WTC11 (cell line): Measurements from ENCODE around the gene IFNA2. TPM values are rescaled to one million over a fixed set of nuclear protein-coding genes. Genes with fewer than 3 reads are reported as not detected.

ENCODE experiments used
- ATAC-seq: fragments of 200-7000 bp; cut with Tn5 transposase; 2 replicates; pipeline ENCODE4 v1.10.0; 2021; ENCODE audit warnings: mild to moderate bottlenecking, moderate library complexity
- CTCF ChIA-PET: fragments of 300-600 bp; sonication (Branson Sonifier 250); formaldehyde crosslinking; loops from one replicate; lab custom pipeline; 2021; ENCODE audit warnings: antibody characterized with exemption; lab: Charles Lee
- POLR2A ChIA-PET: fragments of 350-600 bp; sonication (Branson Sonifier 250); formaldehyde crosslinking; loops from one replicate; lab custom pipeline; 2021; ENCODE audit warnings: antibody characterized with exemption; lab: Charles Lee
- DNase-seq: peaks from one replicate; pipeline ENCODE4 v3.0.0; 2021; ENCODE audit warnings: low spot score
- H3K27ac Mint-ChIP-seq: 2 replicates; pipeline ENCODE4 v1.8.0; 2021; ENCODE audit warnings: mixed read lengths
- H3K27me3 Mint-ChIP-seq: 2 replicates; pipeline ENCODE4 v1.8.0; 2021; ENCODE audit warnings: low read depth, mild to moderate bottlenecking, moderate library complexity, mixed read lengths
- H3K36me3 Mint-ChIP-seq: 2 replicates; pipeline ENCODE4 v1.8.0; 2021; ENCODE audit warnings: mixed read lengths
- H3K4me1 Mint-ChIP-seq: 2 replicates; pipeline ENCODE4 v1.8.0; 2022; ENCODE audit warnings: mixed read lengths
- H3K4me3 Mint-ChIP-seq: 2 replicates; pipeline ENCODE4 v1.8.0; 2021; ENCODE audit warnings: mild to moderate bottlenecking, moderate library complexity, mixed read lengths
- H3K9me3 Mint-ChIP-seq: 2 replicates; pipeline ENCODE4 v1.8.0; 2021; ENCODE audit warnings: mixed read lengths
- GTF2I ChIP-seq: fragments of 250-450 bp; sonication (Bioruptor Pico); conservative IDR thresholded peaks from 2 replicates; pipeline ENCODE4 v1.4.0; 2021; ENCODE audit warnings: mild to moderate bottlenecking
- NFE2L1 ChIP-seq: sonication (generic); formaldehyde crosslinking; IDR thresholded peaks from 2 replicates; pipeline ENCODE4 v1.8.1; 2023; ENCODE audit warnings: missing genetic modification reagents
- SMAD4 ChIP-seq: sonication (generic); formaldehyde crosslinking; IDR thresholded peaks from 2 replicates; pipeline ENCODE4 v1.8.0; 2022; ENCODE audit warnings: mild to moderate bottlenecking, missing genetic modification reagents
- ZNF219 ChIP-seq: sonication (generic); formaldehyde crosslinking; IDR thresholded peaks from 2 replicates; pipeline ENCODE4 v1.8.0; 2023; ENCODE audit warnings: missing genetic modification reagents, mild to moderate bottlenecking, borderline replicate concordance
- ZNF416 ChIP-seq: fragments of 250-450 bp; sonication (Bioruptor Pico); IDR thresholded peaks from 2 replicates; pipeline ENCODE4 v1.9.0; 2021; ENCODE audit warnings: mild to moderate bottlenecking, inconsistent platforms
- ZNF671 ChIP-seq: fragments of 250-450 bp; sonication (Bioruptor Pico); IDR thresholded peaks from 2 replicates; pipeline ENCODE4 v1.8.0; 2021; ENCODE audit warnings: mild to moderate bottlenecking
- total RNA-seq: library from RNA; stranded (reverse); gene quantifications from 3 replicates; pipeline ENCODE4 v1.2.3, GENCODE V29; 2021
- TF ChIP-seq, protein P1 (sequence below): sonication (generic); formaldehyde crosslinking; IDR thresholded peaks from 2 replicates; pipeline ENCODE4 v1.8.1; 2022; ENCODE audit warnings: low read depth, mild to moderate bottlenecking, moderate library complexity, missing genetic modification reagents, borderline replicate concordance
- TF ChIP-seq, protein P2 (sequence below): sonication (generic); formaldehyde crosslinking; IDR thresholded peaks from 2 replicates; pipeline ENCODE4 v1.8.1; 2023; ENCODE audit warnings: mild to moderate bottlenecking, missing genetic modification reagents, moderate library complexity
- TF ChIP-seq, protein P3 (sequence below): sonication (generic); formaldehyde crosslinking; IDR thresholded peaks from 2 replicates; pipeline ENCODE4 v1.8.0; 2022; ENCODE audit warnings: mild to moderate bottlenecking, missing genetic modification reagents
- TF ChIP-seq, protein P4 (sequence below): sonication (generic); formaldehyde crosslinking; IDR thresholded peaks from 2 replicates; pipeline ENCODE4 v1.8.0; 2022; ENCODE audit warnings: mild to moderate bottlenecking, missing genetic modification reagents
- TF ChIP-seq, protein P5 (sequence below): fragments of 250-450 bp; sonication (Bioruptor Pico); IDR thresholded peaks from 2 replicates; pipeline ENCODE4 v1.8.0; 2021; ENCODE audit warnings: mild to moderate bottlenecking
- TF ChIP-seq, protein P6 (sequence below): fragments of 250-450 bp; sonication (Bioruptor Pico); IDR thresholded peaks from 2 replicates; pipeline ENCODE4 v1.9.0; 2021; ENCODE audit warnings: mild to moderate bottlenecking
- TF ChIP-seq, protein P7 (sequence below): sonication (generic); formaldehyde crosslinking; conservative IDR thresholded peaks from 2 replicates; pipeline ENCODE4 v1.8.1; 2023; ENCODE audit warnings: mild to moderate bottlenecking, low read depth, missing genetic modification reagents, moderate library complexity
- TF ChIP-seq, protein P8 (sequence below): fragments of 250-450 bp; sonication (Bioruptor Pico); IDR thresholded peaks from 2 replicates; pipeline ENCODE4 v1.9.0; 2021; ENCODE audit warnings: mild to moderate bottlenecking, borderline replicate concordance

Gene IFNA2
- total RNA-seq, 1 experiment from 2014 or later = not detected

DNA sequence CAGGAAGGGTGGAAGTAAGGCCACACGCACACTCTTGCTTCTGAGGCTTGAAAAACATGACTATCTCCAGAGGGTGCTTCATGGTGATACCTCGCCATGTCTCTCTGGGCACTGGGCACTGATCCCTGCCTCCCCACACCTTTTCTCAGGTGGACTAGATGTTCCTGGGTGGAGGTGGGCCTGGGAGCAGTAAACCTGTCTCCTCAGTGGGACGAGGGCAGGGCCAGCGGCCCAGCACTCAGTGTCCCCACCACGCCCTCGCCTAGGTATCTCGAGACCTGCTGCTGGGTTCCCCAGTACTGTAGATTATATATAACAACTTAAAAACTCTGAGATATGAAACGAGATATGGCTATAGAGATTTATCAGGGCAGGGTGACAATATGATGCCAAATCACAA is 22.9 kb downstream of the IFNA2 start (continued):
- TF ChIP-seq, protein P1, sequence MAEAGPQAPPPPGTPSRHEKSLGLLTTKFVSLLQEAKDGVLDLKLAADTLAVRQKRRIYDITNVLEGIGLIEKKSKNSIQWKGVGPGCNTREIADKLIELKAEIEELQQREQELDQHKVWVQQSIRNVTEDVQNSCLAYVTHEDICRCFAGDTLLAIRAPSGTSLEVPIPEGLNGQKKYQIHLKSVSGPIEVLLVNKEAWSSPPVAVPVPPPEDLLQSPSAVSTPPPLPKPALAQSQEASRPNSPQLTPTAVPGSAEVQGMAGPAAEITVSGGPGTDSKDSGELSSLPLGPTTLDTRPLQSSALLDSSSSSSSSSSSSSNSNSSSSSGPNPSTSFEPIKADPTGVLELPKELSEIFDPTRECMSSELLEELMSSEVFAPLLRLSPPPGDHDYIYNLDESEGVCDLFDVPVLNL (CRISPR knock-in tag) = no peak
- TF ChIP-seq, protein P2, sequence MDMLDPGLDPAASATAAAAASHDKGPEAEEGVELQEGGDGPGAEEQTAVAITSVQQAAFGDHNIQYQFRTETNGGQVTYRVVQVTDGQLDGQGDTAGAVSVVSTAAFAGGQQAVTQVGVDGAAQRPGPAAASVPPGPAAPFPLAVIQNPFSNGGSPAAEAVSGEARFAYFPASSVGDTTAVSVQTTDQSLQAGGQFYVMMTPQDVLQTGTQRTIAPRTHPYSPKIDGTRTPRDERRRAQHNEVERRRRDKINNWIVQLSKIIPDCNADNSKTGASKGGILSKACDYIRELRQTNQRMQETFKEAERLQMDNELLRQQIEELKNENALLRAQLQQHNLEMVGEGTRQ (CRISPR knock-in tag) = no peak

DNA sequence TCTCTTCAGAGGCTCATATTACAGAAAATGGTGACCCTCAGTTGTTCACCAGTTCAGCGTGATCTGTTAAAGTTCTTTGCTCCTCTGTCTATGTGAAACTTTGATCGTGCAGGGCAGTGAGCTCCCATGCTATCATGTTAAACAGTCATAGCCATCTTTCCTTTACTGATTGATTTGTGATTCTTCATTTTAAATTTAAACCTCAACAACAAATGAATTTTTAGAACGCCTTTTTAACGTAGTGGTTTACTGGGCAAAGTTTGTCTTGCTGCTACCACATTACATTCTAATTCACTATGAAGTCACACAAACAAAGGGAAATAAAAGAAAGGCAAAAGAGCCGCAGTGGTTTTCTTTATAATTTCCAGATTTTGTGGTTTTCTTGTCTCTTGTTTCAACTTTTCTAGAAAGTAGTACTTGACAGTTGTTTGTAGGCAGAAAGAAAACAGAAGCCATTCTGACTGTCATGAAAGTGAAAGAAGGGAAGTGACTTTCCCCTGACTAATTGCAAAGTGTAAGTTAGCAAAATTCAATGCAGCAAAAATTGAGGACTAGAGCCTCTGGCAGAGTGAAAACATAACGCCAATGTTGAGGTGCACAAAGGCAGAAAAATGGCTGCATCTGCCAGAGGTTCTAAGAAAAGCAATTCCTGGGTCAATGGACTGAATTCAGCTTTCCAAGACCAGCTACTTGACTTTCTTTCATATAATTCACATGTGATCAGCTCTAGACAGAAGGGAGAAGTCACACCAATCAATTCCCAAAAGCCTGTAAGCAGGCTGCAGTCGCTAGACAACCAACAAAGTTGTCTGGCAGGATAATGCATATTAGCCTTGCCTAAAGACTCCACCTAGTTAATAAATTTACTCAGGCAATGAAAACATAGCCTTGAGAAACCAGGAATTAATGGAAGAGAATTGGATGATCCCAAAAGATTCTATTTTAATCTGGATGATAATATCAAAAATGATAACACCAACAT is 27.4 kb downstream of the IFNA2 start:
- DNase-seq (no peak), ATAC-seq (no peak)
- H3K4me3 Mint-ChIP-seq = no peak overlapping the region
- no peak overlapping the region for H3K27ac Mint-ChIP-seq
- TF ChIP-seq, protein P3, sequence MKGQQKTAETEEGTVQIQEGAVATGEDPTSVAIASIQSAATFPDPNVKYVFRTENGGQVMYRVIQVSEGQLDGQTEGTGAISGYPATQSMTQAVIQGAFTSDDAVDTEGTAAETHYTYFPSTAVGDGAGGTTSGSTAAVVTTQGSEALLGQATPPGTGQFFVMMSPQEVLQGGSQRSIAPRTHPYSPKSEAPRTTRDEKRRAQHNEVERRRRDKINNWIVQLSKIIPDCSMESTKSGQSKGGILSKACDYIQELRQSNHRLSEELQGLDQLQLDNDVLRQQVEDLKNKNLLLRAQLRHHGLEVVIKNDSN (CRISPR knock-in tag) = no peak
- TF ChIP-seq NFE2L1 (CRISPR knock-in tag) (no peak), ZNF671 (CRISPR knock-in tag) (no peak), SMAD4 (no peak), ZNF416 (no peak), ZNF219 (CRISPR knock-in tag) (no peak), GTF2I (CRISPR knock-in tag) (no peak)
- TF ChIP-seq, protein P4, sequence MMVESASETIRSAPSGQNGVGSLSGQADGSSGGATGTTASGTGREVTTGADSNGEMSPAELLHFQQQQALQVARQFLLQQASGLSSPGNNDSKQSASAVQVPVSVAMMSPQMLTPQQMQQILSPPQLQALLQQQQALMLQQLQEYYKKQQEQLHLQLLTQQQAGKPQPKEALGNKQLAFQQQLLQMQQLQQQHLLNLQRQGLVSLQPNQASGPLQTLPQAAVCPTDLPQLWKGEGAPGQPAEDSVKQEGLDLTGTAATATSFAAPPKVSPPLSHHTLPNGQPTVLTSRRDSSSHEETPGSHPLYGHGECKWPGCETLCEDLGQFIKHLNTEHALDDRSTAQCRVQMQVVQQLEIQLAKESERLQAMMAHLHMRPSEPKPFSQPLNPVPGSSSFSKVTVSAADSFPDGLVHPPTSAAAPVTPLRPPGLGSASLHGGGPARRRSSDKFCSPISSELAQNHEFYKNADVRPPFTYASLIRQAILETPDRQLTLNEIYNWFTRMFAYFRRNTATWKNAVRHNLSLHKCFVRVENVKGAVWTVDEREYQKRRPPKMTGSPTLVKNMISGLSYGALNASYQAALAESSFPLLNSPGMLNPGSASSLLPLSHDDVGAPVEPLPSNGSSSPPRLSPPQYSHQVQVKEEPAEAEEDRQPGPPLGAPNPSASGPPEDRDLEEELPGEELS = no peak
- TF ChIP-seq, protein P5, sequence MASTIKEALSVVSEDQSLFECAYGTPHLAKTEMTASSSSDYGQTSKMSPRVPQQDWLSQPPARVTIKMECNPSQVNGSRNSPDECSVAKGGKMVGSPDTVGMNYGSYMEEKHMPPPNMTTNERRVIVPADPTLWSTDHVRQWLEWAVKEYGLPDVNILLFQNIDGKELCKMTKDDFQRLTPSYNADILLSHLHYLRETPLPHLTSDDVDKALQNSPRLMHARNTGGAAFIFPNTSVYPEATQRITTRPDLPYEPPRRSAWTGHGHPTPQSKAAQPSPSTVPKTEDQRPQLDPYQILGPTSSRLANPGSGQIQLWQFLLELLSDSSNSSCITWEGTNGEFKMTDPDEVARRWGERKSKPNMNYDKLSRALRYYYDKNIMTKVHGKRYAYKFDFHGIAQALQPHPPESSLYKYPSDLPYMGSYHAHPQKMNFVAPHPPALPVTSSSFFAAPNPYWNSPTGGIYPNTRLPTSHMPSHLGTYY (CRISPR knock-in tag) = no peak
- TF ChIP-seq, protein P6, sequence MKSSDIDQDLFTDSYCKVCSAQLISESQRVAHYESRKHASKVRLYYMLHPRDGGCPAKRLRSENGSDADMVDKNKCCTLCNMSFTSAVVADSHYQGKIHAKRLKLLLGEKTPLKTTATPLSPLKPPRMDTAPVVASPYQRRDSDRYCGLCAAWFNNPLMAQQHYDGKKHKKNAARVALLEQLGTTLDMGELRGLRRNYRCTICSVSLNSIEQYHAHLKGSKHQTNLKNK (CRISPR knock-in tag) = no peak
- TF ChIP-seq, protein P7, sequence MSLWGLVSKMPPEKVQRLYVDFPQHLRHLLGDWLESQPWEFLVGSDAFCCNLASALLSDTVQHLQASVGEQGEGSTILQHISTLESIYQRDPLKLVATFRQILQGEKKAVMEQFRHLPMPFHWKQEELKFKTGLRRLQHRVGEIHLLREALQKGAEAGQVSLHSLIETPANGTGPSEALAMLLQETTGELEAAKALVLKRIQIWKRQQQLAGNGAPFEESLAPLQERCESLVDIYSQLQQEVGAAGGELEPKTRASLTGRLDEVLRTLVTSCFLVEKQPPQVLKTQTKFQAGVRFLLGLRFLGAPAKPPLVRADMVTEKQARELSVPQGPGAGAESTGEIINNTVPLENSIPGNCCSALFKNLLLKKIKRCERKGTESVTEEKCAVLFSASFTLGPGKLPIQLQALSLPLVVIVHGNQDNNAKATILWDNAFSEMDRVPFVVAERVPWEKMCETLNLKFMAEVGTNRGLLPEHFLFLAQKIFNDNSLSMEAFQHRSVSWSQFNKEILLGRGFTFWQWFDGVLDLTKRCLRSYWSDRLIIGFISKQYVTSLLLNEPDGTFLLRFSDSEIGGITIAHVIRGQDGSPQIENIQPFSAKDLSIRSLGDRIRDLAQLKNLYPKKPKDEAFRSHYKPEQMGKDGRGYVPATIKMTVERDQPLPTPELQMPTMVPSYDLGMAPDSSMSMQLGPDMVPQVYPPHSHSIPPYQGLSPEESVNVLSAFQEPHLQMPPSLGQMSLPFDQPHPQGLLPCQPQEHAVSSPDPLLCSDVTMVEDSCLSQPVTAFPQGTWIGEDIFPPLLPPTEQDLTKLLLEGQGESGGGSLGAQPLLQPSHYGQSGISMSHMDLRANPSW (CRISPR knock-in tag) = no peak
- TF ChIP-seq, protein P1 (CRISPR knock-in tag) = no peak
- TF ChIP-seq, protein P8, sequence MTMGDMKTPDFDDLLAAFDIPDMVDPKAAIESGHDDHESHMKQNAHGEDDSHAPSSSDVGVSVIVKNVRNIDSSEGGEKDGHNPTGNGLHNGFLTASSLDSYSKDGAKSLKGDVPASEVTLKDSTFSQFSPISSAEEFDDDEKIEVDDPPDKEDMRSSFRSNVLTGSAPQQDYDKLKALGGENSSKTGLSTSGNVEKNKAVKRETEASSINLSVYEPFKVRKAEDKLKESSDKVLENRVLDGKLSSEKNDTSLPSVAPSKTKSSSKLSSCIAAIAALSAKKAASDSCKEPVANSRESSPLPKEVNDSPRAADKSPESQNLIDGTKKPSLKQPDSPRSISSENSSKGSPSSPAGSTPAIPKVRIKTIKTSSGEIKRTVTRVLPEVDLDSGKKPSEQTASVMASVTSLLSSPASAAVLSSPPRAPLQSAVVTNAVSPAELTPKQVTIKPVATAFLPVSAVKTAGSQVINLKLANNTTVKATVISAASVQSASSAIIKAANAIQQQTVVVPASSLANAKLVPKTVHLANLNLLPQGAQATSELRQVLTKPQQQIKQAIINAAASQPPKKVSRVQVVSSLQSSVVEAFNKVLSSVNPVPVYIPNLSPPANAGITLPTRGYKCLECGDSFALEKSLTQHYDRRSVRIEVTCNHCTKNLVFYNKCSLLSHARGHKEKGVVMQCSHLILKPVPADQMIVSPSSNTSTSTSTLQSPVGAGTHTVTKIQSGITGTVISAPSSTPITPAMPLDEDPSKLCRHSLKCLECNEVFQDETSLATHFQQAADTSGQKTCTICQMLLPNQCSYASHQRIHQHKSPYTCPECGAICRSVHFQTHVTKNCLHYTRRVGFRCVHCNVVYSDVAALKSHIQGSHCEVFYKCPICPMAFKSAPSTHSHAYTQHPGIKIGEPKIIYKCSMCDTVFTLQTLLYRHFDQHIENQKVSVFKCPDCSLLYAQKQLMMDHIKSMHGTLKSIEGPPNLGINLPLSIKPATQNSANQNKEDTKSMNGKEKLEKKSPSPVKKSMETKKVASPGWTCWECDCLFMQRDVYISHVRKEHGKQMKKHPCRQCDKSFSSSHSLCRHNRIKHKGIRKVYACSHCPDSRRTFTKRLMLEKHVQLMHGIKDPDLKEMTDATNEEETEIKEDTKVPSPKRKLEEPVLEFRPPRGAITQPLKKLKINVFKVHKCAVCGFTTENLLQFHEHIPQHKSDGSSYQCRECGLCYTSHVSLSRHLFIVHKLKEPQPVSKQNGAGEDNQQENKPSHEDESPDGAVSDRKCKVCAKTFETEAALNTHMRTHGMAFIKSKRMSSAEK = no peak
- H3K36me3 Mint-ChIP-seq = peaks cover 5% of the 10 kb centered on the region; the same call in 1 of the 2 replicates
- peaks cover 14% of the 10 kb centered on the region for H3K9me3 Mint-ChIP-seq
- ChIA-PET CTCF (no interaction called here), POLR2A (no interaction called here)
- H3K27me3 Mint-ChIP-seq = no peaks in the 10 kb centered on the region
- H3K4me1 Mint-ChIP-seq = no peaks in the 10 kb centered on the region
